H1 (cell line): Measurements from ENCODE around the gene KSR2. TPM values are rescaled to one million over a fixed set of nuclear protein-coding genes. Genes with fewer than 3 reads are reported as not detected.

Experiments
- CTCF ChIA-PET: fragments of 300-600 bp; sonication (Branson Sonifier 250); formaldehyde crosslinking; loops from one replicate; lab custom pipeline; 2021; ENCODE audit not compliant: partially characterized antibody; lab: Charles Lee
- POLR2A ChIA-PET: fragments of 300-600 bp; sonication (Branson Sonifier 250); formaldehyde crosslinking; loops from one replicate; lab custom pipeline; 2021; ENCODE audit warnings: inconsistent platforms; ENCODE audit not compliant: partially characterized antibody; lab: Charles Lee
- DNase-seq, 2 experiments: peaks; one replicate each; pipeline versions ENCODE4 v3.0.0 to v3.0.0-alpha.2; 2010 to 2022; ENCODE audit warnings: low spot score in 2 of 2, low read depth in 1 of 2, mixed read lengths in 1 of 2
- FAIRE-seq: peaks from 2 replicates; lab custom pipeline; 2011; peaks lifted over from hg19 to GRCh38; lab: Jason Lieb, UNC
- H2AFZ ChIP-seq: 2 replicates; pipeline ENCODE4 v1.8.1; 2012; ENCODE audit warnings: low read length, inconsistent platforms
- H2AK5ac ChIP-seq: 2 replicates; pipeline ENCODE4 v1.6.1; 2013; ENCODE audit warnings: low read depth, low read length
- H2BK120ac ChIP-seq: replicated peaks from 2 replicates; pipeline ENCODE3; 2013; ENCODE audit warnings: low read depth, low read length, inconsistent platforms
- H2BK12ac ChIP-seq: 2 replicates; pipeline ENCODE4 v1.6.1; 2013; ENCODE audit warnings: low read depth, low read length
- H2BK15ac ChIP-seq: 2 replicates; pipeline ENCODE4 v1.6.1; 2013; ENCODE audit warnings: low read length
- H2BK20ac ChIP-seq: 2 replicates; pipeline ENCODE4 v1.6.1; 2013; ENCODE audit warnings: low read length
- H2BK5ac ChIP-seq: 2 replicates; pipeline ENCODE4 v1.6.1; 2013; ENCODE audit warnings: low read depth, low read length
- H3K14ac ChIP-seq: 2 replicates; pipeline ENCODE4 v1.6.1; 2013; ENCODE audit warnings: inconsistent platforms; ENCODE audit not compliant: insufficient read length
- H3K18ac ChIP-seq: 2 replicates; pipeline ENCODE4 v1.6.1; 2013; ENCODE audit warnings: low read length; ENCODE audit errors: extremely low read depth
- H3K23ac ChIP-seq: 2 replicates; pipeline ENCODE4 v1.6.1; 2013; ENCODE audit warnings: inconsistent platforms; ENCODE audit not compliant: insufficient read length
- H3K23me2 ChIP-seq: 2 replicates; pipeline ENCODE4 v1.6.1; 2013; ENCODE audit warnings: low read depth, low read length
- H3K27ac ChIP-seq: 2 replicates; pipeline ENCODE4 v1.6.1; 2011; ENCODE audit warnings: low read depth, low read length, inconsistent platforms
- H3K27me3 ChIP-seq, 4 experiments: replicated peaks in 1 of 4; 1 replicate in 1 of 4; 2 replicates in 3 of 4; pipeline versions ENCODE4 v1.6.1 to v1.8.1; 2011 to 2013; ENCODE audit warnings: low read length in 3 of 4, mild to moderate bottlenecking in 3 of 4, inconsistent platforms in 2 of 4, mixed read lengths in 2 of 4, moderate library complexity in 1 of 4; ENCODE audit not compliant: control insufficient read depth in 3 of 4, insufficient read depth in 3 of 4; ENCODE audit errors: extremely low read depth in 1 of 4
- H3K36me3 ChIP-seq, 4 experiments: 2 replicates each; pipeline versions ENCODE4 v1.6.1 to v1.8.1; 2011 to 2013; ENCODE audit warnings: mild to moderate bottlenecking in 4 of 4, low read length in 3 of 4, moderate library complexity in 2 of 4, control low read depth in 1 of 4, inconsistent platforms in 1 of 4; ENCODE audit not compliant: insufficient read depth in 4 of 4, control insufficient read depth in 2 of 4
- H3K4ac ChIP-seq: replicated peaks from 2 replicates; pipeline ENCODE3; 2013; ENCODE audit warnings: low read length, low read depth, mixed read lengths, inconsistent platforms; ENCODE audit not compliant: insufficient read length
- H3K4me1 ChIP-seq, 4 experiments: replicated peaks in 1 of 4; 1 replicate in 1 of 4; 2 replicates in 3 of 4; pipeline versions ENCODE4 v1.6.1 to v1.8.1; 2011 to 2013; ENCODE audit warnings: low read length in 3 of 4, inconsistent platforms in 2 of 4, mixed read lengths in 1 of 4; ENCODE audit not compliant: insufficient read depth in 4 of 4, control insufficient read depth in 3 of 4
- H3K4me2 ChIP-seq, 2 experiments: 2 replicates each; pipeline versions ENCODE4 v1.6.1 to v1.8.1; 2011 to 2013; ENCODE audit warnings: low read depth in 2 of 2, low read length in 2 of 2, control low read depth in 1 of 2, inconsistent platforms in 1 of 2, mild to moderate bottlenecking in 1 of 2; ENCODE audit not compliant: insufficient read depth in 1 of 2
- H3K4me3 ChIP-seq, 4 experiments: fragments of 200-600, 300-600 bp in 1 of 4; sonication (generic), shearing (Covaris generic), sonication (Bioruptor Twin) in 1 of 4; 2 replicates each; pipeline versions ENCODE4 v1.5.1 to v1.8.1; 2011 to 2016; ENCODE audit warnings: low read length in 4 of 4, low read depth in 3 of 4, control low read depth in 2 of 4, inconsistent platforms in 2 of 4, mild to moderate bottlenecking in 2 of 4, mixed read lengths in 1 of 4, moderate library complexity in 1 of 4; ENCODE audit not compliant: insufficient read depth in 2 of 4; ENCODE audit errors: extremely low read depth in 1 of 4
- H3K56ac ChIP-seq: replicated peaks from 2 replicates; pipeline ENCODE3; 2013; ENCODE audit warnings: low read depth, mild to moderate bottlenecking, mixed read lengths, low read length, inconsistent platforms; ENCODE audit not compliant: insufficient read length
- H3K79me1 ChIP-seq: 2 replicates; pipeline ENCODE4 v1.6.1; 2013; ENCODE audit warnings: low read depth, low read length, control low read depth
- H3K79me2 ChIP-seq, 2 experiments: 2 replicates each; pipeline versions ENCODE4 v1.6.1 to v1.8.1; 2012 to 2013; ENCODE audit warnings: low read length in 2 of 2, mild to moderate bottlenecking in 2 of 2, inconsistent platforms in 1 of 2; ENCODE audit not compliant: insufficient read depth in 2 of 2, control insufficient read depth in 1 of 2
- H3K9ac ChIP-seq, 4 experiments: replicated peaks in 1 of 4; 1 replicate in 1 of 4; 2 replicates in 3 of 4; pipeline versions ENCODE4 v1.6.1 to v1.8.1; 2011 to 2013; ENCODE audit warnings: low read depth in 3 of 4, low read length in 3 of 4, control low read depth in 2 of 4, mild to moderate bottlenecking in 2 of 4, moderate library complexity in 2 of 4, inconsistent platforms in 1 of 4; ENCODE audit errors: extremely low read depth in 1 of 4
- H3K9me3 ChIP-seq, 2 experiments: 2 replicates each; pipeline versions ENCODE4 v1.6.1 to v1.8.1; 2012 to 2013; ENCODE audit warnings: mild to moderate bottlenecking in 2 of 2, moderate library complexity in 2 of 2, control low read depth in 1 of 2, inconsistent platforms in 1 of 2, low read depth in 1 of 2, low read length in 1 of 2, mixed read lengths in 1 of 2; ENCODE audit not compliant: insufficient read depth in 2 of 2
- H4K20me1 ChIP-seq, 2 experiments: replicated peaks in 1 of 2; 2 replicates each; pipeline versions ENCODE3 to v1.8.1; 2011 to 2013; ENCODE audit warnings: inconsistent platforms in 2 of 2, low read length in 2 of 2, mild to moderate bottlenecking in 1 of 2; ENCODE audit not compliant: insufficient read depth in 2 of 2, control insufficient read depth in 1 of 2
- H4K5ac ChIP-seq: 2 replicates; pipeline ENCODE4 v1.6.1; 2013; ENCODE audit warnings: low read length, low read depth, mixed read lengths, inconsistent platforms; ENCODE audit not compliant: insufficient read length
- H4K8ac ChIP-seq: 2 replicates; pipeline ENCODE4 v1.8.0; 2013; ENCODE audit warnings: mild to moderate bottlenecking, moderate library complexity, low read length, inconsistent platforms; ENCODE audit not compliant: insufficient read depth; ENCODE audit errors: extremely low read depth
- H4K91ac ChIP-seq: replicated peaks from 2 replicates; pipeline ENCODE3; 2013; ENCODE audit warnings: low read length, mixed read lengths, inconsistent platforms; ENCODE audit not compliant: insufficient read length
- CREB1 ChIP-seq: IDR thresholded peaks from 2 replicates; pipeline ENCODE4 v1.6.1; 2012; ENCODE audit warnings: inconsistent platforms
- CTBP2 ChIP-seq: IDR thresholded peaks from 2 replicates; pipeline ENCODE4 v1.7.0; 2011; ENCODE audit warnings: borderline replicate concordance, mild to moderate bottlenecking, moderate library complexity, mixed read lengths, low read length; ENCODE audit not compliant: insufficient read depth, insufficient read length
- E2F6 ChIP-seq: IDR thresholded peaks from 2 replicates; pipeline ENCODE4 v1.6.1; 2012; ENCODE audit warnings: inconsistent platforms
- FOSL1 ChIP-seq: IDR thresholded peaks from 2 replicates; pipeline ENCODE4 v1.6.1; 2011; ENCODE audit warnings: mild to moderate bottlenecking, low read depth, low read length, moderate library complexity; ENCODE audit not compliant: insufficient read depth
- JUN ChIP-seq: IDR thresholded peaks from 2 replicates; pipeline ENCODE4 v1.6.1; 2011; ENCODE audit warnings: low read depth, mild to moderate bottlenecking, improper control_type of control experiment, low read length
- KDM4A ChIP-seq: IDR thresholded peaks from one replicate; pipeline ENCODE4 v1.7.1; 2012; ENCODE audit warnings: low read depth, mild to moderate bottlenecking, moderate library complexity, low read length, inconsistent platforms; ENCODE audit not compliant: severe bottlenecking
- NRF1 ChIP-seq: IDR thresholded peaks from 2 replicates; pipeline ENCODE4 v1.6.1; 2011; ENCODE audit warnings: mild to moderate bottlenecking, low read depth, low read length, improper control_type of control experiment
- SRF ChIP-seq: IDR thresholded peaks from 2 replicates; pipeline ENCODE4 v1.6.1; 2011; ENCODE audit warnings: mild to moderate bottlenecking, low read depth, low read length, moderate library complexity
- TAF1 ChIP-seq: IDR thresholded peaks from 2 replicates; pipeline ENCODE4 v1.6.1; 2011; ENCODE audit warnings: mild to moderate bottlenecking, low read depth, low read length
- WGBS, 2 experiments: shearing (Covaris generic) in 1 of 2; methylation state at CpG; one replicate each; pipeline versions ENCODE4 v1.1.6 to v1.1.7; 2013 to 2015; ENCODE audit warnings: low lambda C conversion rate in 2 of 2, mixed read lengths in 2 of 2, inconsistent platforms in 1 of 2, low coverage in 1 of 2, missing lambda C conversion rate in 1 of 2; ENCODE audit not compliant: insufficient replicate concordance in 2 of 2, insufficient coverage in 1 of 2, insufficient read length in 1 of 2; ENCODE audit errors: extremely low coverage in 1 of 2, missing lambda C conversion rate in 1 of 2; 5-methylcytosine and 5-hydroxymethylcytosine counted together
- polyA plus RNA-seq, 7 experiments: library from polyadenylated mRNA; depleted of rRNA in 3 of 7; stranded (reverse) in 5 of 7; unstranded in 2 of 7; fragments of >200 nt in 5 of 7; fragments of 200-250 nt in 2 of 7; gene quantifications; 1 replicate in 5 of 7; 2 replicates in 1 of 7; 4 replicates in 1 of 7; pipeline versions ENCODE4 v1.2.1 to v1.2.3, GENCODE V29; 2011 to 2013; ENCODE audit warnings: missing spikeins in 2 of 7, mixed read lengths in 2 of 7
- total RNA-seq: library from RNA; stranded (reverse); fragmentation: NEBNext Ultra II Directional; extraction: Animal tissue kit (Norgen Biotek cat#: 25700); gene quantifications from 2 replicates; pipeline ENCODE4 v1.2.1, GENCODE V29; 2021

KSR2 gene
- total and polyA plus RNA-seq, 2 of the 8 experiments (the other 6 are each of a cell fraction or from before 2014, with no cell fraction given) = 0.74 to 2.2 TPM

GRCh38 chr12:117551665-117552064 is 417.1 kb downstream of the KSR2 start:
- Histone ChIP-seq H3K4me2 (no peak overlapping the region), H2BK15ac (no peak overlapping the region), H4K5ac (no peak overlapping the region), H3K27me3 (no peaks in the 10 kb centered on the region; a peak in 1 of 7 replicates), H2BK120ac (no peak overlapping the region), H4K91ac (no peak overlapping the region), H3K23me2 (no peaks in the 10 kb centered on the region; the same call in none of the 2 replicates), H3K79me1 (no peaks in the 10 kb centered on the region), H3K79me2 (no peaks in the 10 kb centered on the region), H3K14ac (no peak overlapping the region), H3K9ac (no peak overlapping the region), H3K9me3 (no peaks in the 10 kb centered on the region), H2AFZ (no peak overlapping the region), H3K4ac (no peak overlapping the region), H4K8ac (no peak overlapping the region), H3K56ac (no peak overlapping the region), H2AK5ac (no peak overlapping the region), H3K4me1 (peaks cover 0 to 2% (median 0%) of the 10 kb centered on the region in 4 experiments; a peak in 1 of 7 replicates), H2BK20ac (no peak overlapping the region), H3K18ac (no peak overlapping the region), H3K23ac (no peak overlapping the region), H3K36me3 (no peaks in the 10 kb centered on the region), H3K27ac (no peak overlapping the region), H3K4me3 (no peak overlapping the region), H2BK12ac (no peak overlapping the region), H2BK5ac (no peak overlapping the region), H4K20me1 (no peaks in the 10 kb centered on the region)
- POLR2A ChIA-PET = interaction anchor here (0.7 kb wide), 1 partner anchor 51 kb away, joined by 3 read pairs; no protein-coding TSS in a partner anchor
- no peak for FAIRE-seq
- WGBS, 2 experiments = 87% methylated on average over 4 of the region's 4 CpGs; no CpG with 5 or more reads in 1 of the 2 experiments
- no peak for TF ChIP-seq E2F6
- no peak for TF ChIP-seq TAF1
- TF ChIP-seq FOSL1 = no peak
- TF ChIP-seq CTBP2 = no peak
- no peak for TF ChIP-seq CREB1
- TF ChIP-seq JUN = no peak
- no peak for TF ChIP-seq KDM4A
- no peak for TF ChIP-seq SRF
- TF ChIP-seq NRF1 = no peak
- CTCF ChIA-PET = interaction anchor here (0.6 to 1.9 kb wide), 7 partner anchors 9 to 338 kb away, joined by 3 to 6 read pairs (median 4); no protein-coding TSS in a partner anchor
- no peak for DNase-seq
